Vagina (tissue), 2 donors: Measurements from ENCODE around the gene CGB2. TPM values are rescaled to one million over a fixed set of nuclear protein-coding genes. Genes with fewer than 3 reads are reported as not detected.
"Not testable (repeated sequence)": the region's sequence is repeated elsewhere in the genome, so short reads cannot be mapped to it uniquely, and the experiment has no call there.

Experiments
- DNase-seq, 2 donors: peaks; one replicate each; pipeline ENCODE4 v3.0.0-alpha.2; 2017; ENCODE audit errors: extremely low spot score in 2 of 2
- H3K27ac ChIP-seq: fragments of 200-600 bp; sonication (generic); one replicate; pipeline ENCODE4 v1.5.1; 2019
- H3K27me3 ChIP-seq: fragments of 200-600 bp; sonication (generic); one replicate; pipeline ENCODE4 v1.5.1; 2019
- H3K36me3 ChIP-seq, 2 donors: fragments of 200-600 bp; sonication (generic); one replicate each; pipeline ENCODE4 v1.5.1; 2017 to 2019
- H3K4me1 ChIP-seq: fragments of 200-600 bp; sonication (generic); one replicate; pipeline ENCODE4 v1.5.1; 2019
- H3K4me3 ChIP-seq, 2 donors: fragments of 200-600 bp; sonication (generic); 1 replicate in 1 of 2; 2 replicates in 1 of 2; pipeline ENCODE4 v1.5.1; 2016 to 2019
- H3K9me3 ChIP-seq: fragments of 200-600 bp; sonication (generic); one replicate; pipeline ENCODE4 v1.5.1; 2019
- CTCF ChIP-seq, 3 experiments: fragments of 450-650 bp in 2 of 3; fragments of 200-600 bp in 1 of 3; sonication (generic) in 1 of 3; IDR thresholded peaks; one replicate each; pipeline ENCODE4 v1.5.1; 2017 to 2019; ENCODE audit warnings: antibody characterized with exemption in 3 of 3, mild to moderate bottlenecking in 2 of 3, moderate library complexity in 2 of 3
- POLR2A ChIP-seq, 2 donors: fragments of 450-650 bp; IDR thresholded peaks; one replicate each; pipeline ENCODE4 v1.6.1; 2017; ENCODE audit warnings: antibody characterized with exemption in 2 of 2, mild to moderate bottlenecking in 2 of 2, moderate library complexity in 2 of 2
- POLR2AphosphoS5 ChIP-seq, 2 donors: sonication (generic); formaldehyde crosslinking; IDR thresholded peaks; one replicate each; pipeline ENCODE4 v1.9.0; 2017; ENCODE audit warnings: antibody characterized with exemption in 2 of 2, mild to moderate bottlenecking in 2 of 2, low read depth in 1 of 2; ENCODE audit not compliant: insufficient read depth in 1 of 2
- intact Hi-C: fragments of 100-400 bp; cut with DNase I; formaldehyde crosslinking; loops from one replicate; pipeline ENCODE4 v1.15.1; 2023
- total RNA-seq: library from RNA; depleted of rRNA; stranded (reverse); fragments of >200 nt; gene quantifications from one replicate; pipeline ENCODE4 v1.2.3, GENCODE V29; 2016

CGB2 gene
- total RNA-seq, 1 donor from 2014 or later, result not detected

GRCh38 chr19:49029749-49030148 is 1.9 kb upstream of the CGB2 start:
- H3K4me3 ChIP-seq, H3K9me3 ChIP-seq, H3K36me3 ChIP-seq, H3K27ac ChIP-seq, DNase-seq, intact Hi-C loops, H3K27me3 ChIP-seq, H3K4me1 ChIP-seq: not testable (repeated sequence)

GRCh38 chr19:49030323-49030722 is 1.4 kb upstream of the CGB2 start:
- H3K27me3 ChIP-seq, DNase-seq, H3K4me3 ChIP-seq, intact Hi-C loops, H3K27ac ChIP-seq, H3K4me1 ChIP-seq, H3K36me3 ChIP-seq, H3K9me3 ChIP-seq: not testable (repeated sequence)

- H3K4me1 ChIP-seq, H3K36me3 ChIP-seq, H3K27me3 ChIP-seq, H3K4me3 ChIP-seq, H3K27ac ChIP-seq, H3K9me3 ChIP-seq, DNase-seq, intact Hi-C loops: not testable (repeated sequence)
Measured at GRCh38 chr19:49036815-49037214, 5.1 kb downstream of the CGB2 start, which contains the start of gene CGB1. Gene CGB1 (minus strand): TSS chr19:49036895. CDS start chr19:49036711, 184 bp downstream.

- H3K4me1 ChIP-seq, H3K9me3 ChIP-seq, intact Hi-C loops, H3K27ac ChIP-seq, H3K27me3 ChIP-seq, H3K4me3 ChIP-seq, DNase-seq, H3K36me3 ChIP-seq: not testable (repeated sequence)
Measured at GRCh38 chr19:49038111-49038510, 6.4 kb downstream of the CGB2 start.

GRCh38 chr19:49038557-49039276 is 7.0 kb downstream of the CGB2 start:
- intact Hi-C loops, H3K4me3 ChIP-seq, H3K36me3 ChIP-seq, DNase-seq, H3K9me3 ChIP-seq, H3K27ac ChIP-seq, H3K4me1 ChIP-seq, H3K27me3 ChIP-seq: not testable (repeated sequence)

- intact Hi-C loops, H3K9me3 ChIP-seq: not testable (repeated sequence)
Measured at GRCh38 chr19:49039736-49040135, 8.0 kb downstream of the CGB2 start.

GRCh38 chr19:49042177-49042576 is 10.5 kb downstream of the CGB2 start:
- no peaks in the 10 kb centered on the region for H3K9me3 ChIP-seq
- DNase-seq, result no peak
- H3K27ac ChIP-seq, result no peak overlapping the region
- H3K4me3 ChIP-seq, result no peak overlapping the region
- H3K36me3 ChIP-seq, result no peaks in the 10 kb centered on the region
- H3K27me3 ChIP-seq, result no peaks in the 10 kb centered on the region
- H3K4me1 ChIP-seq, result no peaks in the 10 kb centered on the region
- intact Hi-C loops, result no loop called here
- no peak for TF ChIP-seq CTCF (IDR thresholded peaks at IDR 0.05)
- TF ChIP-seq POLR2AphosphoS5 (IDR thresholded peaks at IDR 0.05; ENCODE audit: insufficient read depth in 1 of 2, low read depth in 1 of 2), result no peak
- no peak for TF ChIP-seq POLR2A (IDR thresholded peaks at IDR 0.05)

More at GRCh38 chr19:49039736-49040135, 8.0 kb downstream of the CGB2 start:
- H3K27me3 ChIP-seq, DNase-seq, H3K27ac ChIP-seq, H3K4me3 ChIP-seq, H3K4me1 ChIP-seq, H3K36me3 ChIP-seq: not testable (repeated sequence)

- H3K27me3 ChIP-seq, H3K4me1 ChIP-seq, intact Hi-C loops, DNase-seq, H3K4me3 ChIP-seq, H3K9me3 ChIP-seq, H3K27ac ChIP-seq, H3K36me3 ChIP-seq: not testable (repeated sequence)
Measured at GRCh38 chr19:49042666-49043065, 11.0 kb downstream of the CGB2 start.

GRCh38 chr19:49043548-49043947 is 11.9 kb downstream of the CGB2 start, which contains the start of gene CGB5:
Gene CGB5 (plus strand): TSS chr19:49043848. CDS start chr19:49044210, 362 bp downstream.
- H3K9me3 ChIP-seq, H3K4me3 ChIP-seq, H3K4me1 ChIP-seq, DNase-seq, intact Hi-C loops, H3K27ac ChIP-seq, H3K27me3 ChIP-seq, H3K36me3 ChIP-seq: not testable (repeated sequence)

- H3K4me1 ChIP-seq, H3K9me3 ChIP-seq, intact Hi-C loops, H3K4me3 ChIP-seq, H3K36me3 ChIP-seq, DNase-seq, H3K27me3 ChIP-seq, H3K27ac ChIP-seq: not testable (repeated sequence)
Measured at GRCh38 chr19:49049011-49049410, 17.3 kb downstream of the CGB2 start, which contains the start of gene CGB8. Gene CGB8 (minus strand): TSS chr19:49049111. CDS start chr19:49048739, 372 bp downstream.

GRCh38 chr19:49049834-49050233 is 18.1 kb downstream of the CGB2 start:
- intact Hi-C loops, H3K27me3 ChIP-seq, H3K4me1 ChIP-seq, DNase-seq, H3K9me3 ChIP-seq, H3K27ac ChIP-seq, H3K36me3 ChIP-seq, H3K4me3 ChIP-seq: not testable (repeated sequence)

- H3K27ac ChIP-seq, H3K4me3 ChIP-seq, H3K36me3 ChIP-seq, H3K4me1 ChIP-seq, H3K27me3 ChIP-seq, H3K9me3 ChIP-seq, DNase-seq, intact Hi-C loops: not testable (repeated sequence)
Measured at GRCh38 chr19:49050376-49051033, 18.8 kb downstream of the CGB2 start.
